Fibroblast of lung (primary cell): Measurements from ENCODE around the gene ZBTB7C. TPM values are rescaled to one million over a fixed set of nuclear protein-coding genes. Genes with fewer than 3 reads are reported as not detected.

Source experiments
- DNase-seq, 2 donors: peaks; one replicate each; pipeline versions ENCODE4 v3.0.0 to v3.0.0-alpha.2; 2010; ENCODE audit warnings: low read depth in 2 of 2
- H2AFZ ChIP-seq: 2 replicates; pipeline ENCODE4 v1.5.1; 2012; ENCODE audit warnings: low read length, control low read depth, inconsistent platforms
- H3K27ac ChIP-seq: 2 replicates; pipeline ENCODE4 v1.5.1; 2011; ENCODE audit warnings: low read length, control low read depth; ENCODE audit not compliant: insufficient read depth
- H3K27me3 ChIP-seq: 2 replicates; pipeline ENCODE4 v1.5.1; 2011; ENCODE audit warnings: mild to moderate bottlenecking, low read length; ENCODE audit not compliant: control insufficient read depth, insufficient read depth
- H3K36me3 ChIP-seq: 2 replicates; pipeline ENCODE4 v1.5.1; 2011; ENCODE audit warnings: low read length; ENCODE audit not compliant: control insufficient read depth, insufficient read depth
- H3K4me1 ChIP-seq: 2 replicates; pipeline ENCODE4 v1.5.1; 2011; ENCODE audit warnings: low read length; ENCODE audit not compliant: control insufficient read depth, insufficient read depth; ENCODE audit errors: extremely low read depth
- H3K4me2 ChIP-seq: 2 replicates; pipeline ENCODE4 v1.5.1; 2011; ENCODE audit warnings: low read length, control low read depth; ENCODE audit not compliant: insufficient read depth; ENCODE audit errors: extremely low read depth
- H3K4me3 ChIP-seq, 4 experiments: fragments of 200-600 bp in 1 of 4; sonication (generic) in 1 of 4; replicated peaks in 1 of 4; 2 replicates each; pipeline ENCODE4 v1.5.1; 2011 to 2016; ENCODE audit warnings: low read length in 4 of 4, low read depth in 3 of 4, mild to moderate bottlenecking in 3 of 4, control low read depth in 2 of 4, inconsistent platforms in 1 of 4, mixed read lengths in 1 of 4; ENCODE audit not compliant: insufficient read depth in 1 of 4; ENCODE audit errors: control extremely low read depth in 1 of 4
- H3K79me2 ChIP-seq: 2 replicates; pipeline ENCODE4 v1.5.1; 2012; ENCODE audit warnings: mild to moderate bottlenecking, low read length, inconsistent platforms; ENCODE audit not compliant: control insufficient read depth, insufficient read depth
- H3K9ac ChIP-seq: 2 replicates; pipeline ENCODE4 v1.5.1; 2011; ENCODE audit warnings: mild to moderate bottlenecking, low read length, control low read depth; ENCODE audit not compliant: insufficient read depth
- H3K9me3 ChIP-seq: 2 replicates; pipeline ENCODE4 v1.5.1; 2012; ENCODE audit warnings: low read depth, low read length; ENCODE audit not compliant: control insufficient read depth, insufficient read depth
- H4K20me1 ChIP-seq: 2 replicates; pipeline ENCODE4 v1.5.1; 2011; ENCODE audit warnings: low read length; ENCODE audit not compliant: control insufficient read depth, insufficient read depth; ENCODE audit errors: extremely low read depth
- CTCF ChIP-seq, 2 donors: IDR thresholded peaks in 1 of 2; conservative IDR thresholded peaks in 1 of 2; 1 replicate in 1 of 2; 2 replicates in 1 of 2; pipeline ENCODE4 v1.5.1; 2011 to 2012; ENCODE audit warnings: low read length in 2 of 2, control low read depth in 1 of 2, inconsistent platforms in 1 of 2, low read depth in 1 of 2, mild to moderate bottlenecking in 1 of 2
- EZH2 ChIP-seq: IDR thresholded peaks from 2 replicates; pipeline ENCODE4 v1.5.1; 2012; ENCODE audit warnings: low read length, control low read depth, mild to moderate bottlenecking; ENCODE audit errors: missing control alignments
- polyA plus RNA-seq, 2 donors: library from polyadenylated mRNA; depleted of rRNA in 1 of 2; stranded (reverse) in 1 of 2; unstranded in 1 of 2; fragments of >200 nt; gene quantifications; 2 replicates each; pipeline ENCODE4 v1.2.1, GENCODE V29; 2011 to 2012; ENCODE audit warnings: missing spikeins in 1 of 2
- total RNA-seq: library from RNA; depleted of rRNA; stranded (reverse); fragments of >200 nt; gene quantifications from 2 replicates; pipeline ENCODE4 v1.2.1, GENCODE V29; 2014

ZBTB7C gene
- total and polyA plus RNA-seq, 2 donors (not counting 1 experiment from before 2014, with no cell fraction given) = 0.19 to 0.33 TPM

GRCh38 chr18:48167897-48168253 lies 241.3 kb downstream of the ZBTB7C start:
- Histone ChIP-seq H3K9ac (no peak overlapping the region), H3K36me3 (no peaks in the 10 kb centered on the region), H3K9me3 (no peaks in the 10 kb centered on the region), H3K79me2 (no peaks in the 10 kb centered on the region), H2AFZ (no peak overlapping the region), H3K27ac (no peak overlapping the region), H4K20me1 (no peaks in the 10 kb centered on the region), H3K27me3 (no peaks in the 10 kb centered on the region), H3K4me1 (no peaks in the 10 kb centered on the region), H3K4me2 (no peak overlapping the region), H3K4me3 (no peak overlapping the region)
- DNase-seq = no peak
- TF ChIP-seq EZH2 = no peak

- no peak for DNase-seq
- TF ChIP-seq EZH2 = no peak
- no peak for TF ChIP-seq CTCF (conservative IDR thresholded peaks at IDR 0.05 in 1 of 2, IDR thresholded peaks at IDR 0.05 in 1 of 2; ENCODE audit: low read depth in 1 of 2, low read length in 2 of 2)
- Histone ChIP-seq H3K4me3 (no peak overlapping the region), H3K27me3 (no peaks in the 10 kb centered on the region), H3K4me1 (peaks cover 2% of the 10 kb centered on the region), H3K79me2 (no peaks in the 10 kb centered on the region), H4K20me1 (no peaks in the 10 kb centered on the region), H3K9me3 (no peaks in the 10 kb centered on the region), H3K36me3 (no peaks in the 10 kb centered on the region), H3K9ac (no peak overlapping the region), H2AFZ (no peak overlapping the region), H3K4me2 (no peak overlapping the region), H3K27ac (no peak overlapping the region)
Measured at GRCh38 chr18:48166336-48166875, 242.8 kb downstream of the ZBTB7C start.

- TF ChIP-seq CTCF (conservative IDR thresholded peaks at IDR 0.05 in 1 of 2, IDR thresholded peaks at IDR 0.05 in 1 of 2; ENCODE audit: low read depth in 1 of 2, low read length in 2 of 2) = no peak
- TF ChIP-seq EZH2 = no peak
- Histone ChIP-seq H3K4me3 (no peak overlapping the region), H4K20me1 (no peaks in the 10 kb centered on the region), H3K4me2 (no peak overlapping the region), H3K9me3 (no peaks in the 10 kb centered on the region), H3K27me3 (no peaks in the 10 kb centered on the region), H3K9ac (no peak overlapping the region), H3K36me3 (no peaks in the 10 kb centered on the region), H3K79me2 (no peaks in the 10 kb centered on the region), H3K27ac (no peak overlapping the region), H3K4me1 (peaks cover 2% of the 10 kb centered on the region), H2AFZ (no peak overlapping the region)
- DNase-seq = no peak
Measured at GRCh38 chr18:48165111-48165866, 243.9 kb downstream of the ZBTB7C start.
